Measurements from ENCODE around the gene MSANTD2. TPM values are rescaled to one million over a fixed set of nuclear protein-coding genes. Genes with fewer than 3 reads are reported as not detected.

Gene MSANTD2
- total RNA-seq, 1 donor from 2014 or later: 22.8 TPM

DNA sequence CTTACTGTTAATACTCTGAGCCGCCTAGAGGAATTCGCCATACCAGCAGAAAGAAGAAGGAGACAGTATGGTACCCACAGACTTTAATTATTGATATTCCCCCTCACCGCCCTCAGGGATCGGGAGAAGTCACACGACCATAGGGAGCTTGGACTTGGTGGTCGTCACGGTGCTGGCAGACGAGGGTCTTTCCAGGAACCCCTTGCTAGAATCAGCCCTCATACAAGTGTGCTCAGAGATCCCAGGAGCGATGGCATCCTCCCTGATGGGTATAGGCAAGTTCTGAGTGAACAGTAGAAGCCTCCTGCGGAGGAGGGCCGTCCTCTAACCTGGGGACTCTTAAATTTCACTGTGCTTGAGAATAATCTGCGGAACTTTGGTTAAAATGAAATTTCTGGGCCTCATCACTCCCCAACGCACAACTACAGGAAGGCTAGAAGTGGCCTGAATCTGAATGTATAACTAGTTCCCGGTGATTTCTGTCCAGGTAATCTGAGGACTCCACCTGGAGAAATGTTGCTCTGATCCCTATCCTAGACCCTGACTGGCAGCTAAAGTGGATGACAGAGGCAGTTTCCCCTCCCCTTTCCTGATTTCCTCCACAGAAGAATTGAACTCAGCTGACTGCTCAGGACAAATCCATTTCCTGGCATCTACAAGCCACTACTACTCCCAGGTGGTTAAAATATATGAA lies 52.7 kb downstream of the MSANTD2 start:
- H3K9me3 Mint-ChIP-seq (ENCODE audit: unreplicated experiment): peaks cover 7% of the 10 kb centered on the region
- H3K27me3 Mint-ChIP-seq (ENCODE audit: unreplicated experiment): peaks cover 46% of the 10 kb centered on the region
- TF ChIP-seq, protein P1, sequence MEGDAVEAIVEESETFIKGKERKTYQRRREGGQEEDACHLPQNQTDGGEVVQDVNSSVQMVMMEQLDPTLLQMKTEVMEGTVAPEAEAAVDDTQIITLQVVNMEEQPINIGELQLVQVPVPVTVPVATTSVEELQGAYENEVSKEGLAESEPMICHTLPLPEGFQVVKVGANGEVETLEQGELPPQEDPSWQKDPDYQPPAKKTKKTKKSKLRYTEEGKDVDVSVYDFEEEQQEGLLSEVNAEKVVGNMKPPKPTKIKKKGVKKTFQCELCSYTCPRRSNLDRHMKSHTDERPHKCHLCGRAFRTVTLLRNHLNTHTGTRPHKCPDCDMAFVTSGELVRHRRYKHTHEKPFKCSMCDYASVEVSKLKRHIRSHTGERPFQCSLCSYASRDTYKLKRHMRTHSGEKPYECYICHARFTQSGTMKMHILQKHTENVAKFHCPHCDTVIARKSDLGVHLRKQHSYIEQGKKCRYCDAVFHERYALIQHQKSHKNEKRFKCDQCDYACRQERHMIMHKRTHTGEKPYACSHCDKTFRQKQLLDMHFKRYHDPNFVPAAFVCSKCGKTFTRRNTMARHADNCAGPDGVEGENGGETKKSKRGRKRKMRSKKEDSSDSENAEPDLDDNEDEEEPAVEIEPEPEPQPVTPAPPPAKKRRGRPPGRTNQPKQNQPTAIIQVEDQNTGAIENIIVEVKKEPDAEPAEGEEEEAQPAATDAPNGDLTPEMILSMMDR (IDR thresholded peaks at IDR 0.05; ENCODE audit: partially characterized antibody, unreplicated experiment): no peak
- no peak overlapping the region for H3K4me3 Mint-ChIP-seq (ENCODE audit: unreplicated experiment)
- H3K27ac Mint-ChIP-seq (ENCODE audit: unreplicated experiment): no peak overlapping the region
- H3K4me1 Mint-ChIP-seq (ENCODE audit: low read depth, unreplicated experiment): peaks cover 6% of the 10 kb centered on the region
- no peak for DNase-seq
- H3K36me3 Mint-ChIP-seq (ENCODE audit: unreplicated experiment): no peaks in the 10 kb centered on the region

GRCh38 chr11:124746621-124747243 lies 53.5 kb downstream of the MSANTD2 start:
- no peak overlapping the region for H3K27ac Mint-ChIP-seq (ENCODE audit: unreplicated experiment)
- H3K9me3 Mint-ChIP-seq (ENCODE audit: unreplicated experiment): peaks cover 7% of the 10 kb centered on the region
- peak overlapping the region; percentile 83 for H3K4me3 Mint-ChIP-seq (ENCODE audit: unreplicated experiment)
- peak; percentile 50 for DNase-seq
- H3K27me3 Mint-ChIP-seq (ENCODE audit: unreplicated experiment): peaks cover 45% of the 10 kb centered on the region
- no peaks in the 10 kb centered on the region for H3K36me3 Mint-ChIP-seq (ENCODE audit: unreplicated experiment)
- H3K4me1 Mint-ChIP-seq (ENCODE audit: low read depth, unreplicated experiment): peaks cover 7% of the 10 kb centered on the region
- TF ChIP-seq, protein P1 (IDR thresholded peaks at IDR 0.05; ENCODE audit: partially characterized antibody, unreplicated experiment): no peak

- H3K9me3 Mint-ChIP-seq (ENCODE audit: unreplicated experiment): peaks cover 7% of the 10 kb centered on the region
- H3K36me3 Mint-ChIP-seq (ENCODE audit: unreplicated experiment): no peaks in the 10 kb centered on the region
- TF ChIP-seq, protein P1 (IDR thresholded peaks at IDR 0.05; ENCODE audit: partially characterized antibody, unreplicated experiment): no peak
- peaks cover 14% of the 10 kb centered on the region for H3K4me1 Mint-ChIP-seq (ENCODE audit: low read depth, unreplicated experiment)
- no peak overlapping the region for H3K27ac Mint-ChIP-seq (ENCODE audit: unreplicated experiment)
- H3K27me3 Mint-ChIP-seq (ENCODE audit: unreplicated experiment): peaks cover 50% of the 10 kb centered on the region
- peak; percentile 40 for DNase-seq
- peak overlapping the region; percentile 83 for H3K4me3 Mint-ChIP-seq (ENCODE audit: unreplicated experiment)
These were observed 54.2 kb downstream of the MSANTD2 start for GRCh38 chr11:124745835-124746620.

DNA sequence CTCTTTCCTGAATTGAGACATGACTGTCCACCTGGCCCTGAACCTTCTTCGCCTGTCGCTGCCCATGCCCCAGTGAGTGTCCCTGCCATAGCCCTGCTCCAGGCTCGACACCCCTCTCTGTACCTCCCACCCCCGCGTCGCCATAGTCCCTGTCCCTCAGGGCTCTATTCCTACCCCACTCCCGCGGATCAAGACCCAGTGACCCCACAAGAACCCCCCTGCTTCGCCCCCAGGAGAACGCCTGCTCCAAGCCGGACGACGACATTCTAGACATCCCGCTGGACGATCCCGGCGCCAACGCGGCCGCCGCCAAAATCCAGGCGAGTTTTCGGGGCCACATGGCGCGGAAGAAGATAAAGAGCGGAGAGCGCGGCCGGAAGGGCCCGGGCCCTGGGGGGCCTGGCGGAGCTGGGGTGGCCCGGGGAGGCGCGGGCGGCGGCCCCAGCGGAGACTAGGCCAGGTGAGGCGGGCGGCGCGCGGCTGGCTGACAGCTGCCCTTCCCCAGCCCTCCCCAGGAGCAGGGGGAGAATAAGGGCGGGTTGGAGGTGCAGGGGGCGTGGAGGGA lies 54.9 kb downstream of the MSANTD2 start:
- Mint-ChIP-seq H3K27me3 (ENCODE audit: unreplicated experiment) (peaks cover 53% of the 10 kb centered on the region), H3K4me1 (ENCODE audit: low read depth, unreplicated experiment) (peaks cover 17% of the 10 kb centered on the region), H3K27ac (ENCODE audit: unreplicated experiment) (no peak overlapping the region), H3K9me3 (ENCODE audit: unreplicated experiment) (peaks cover 7% of the 10 kb centered on the region), H3K36me3 (ENCODE audit: unreplicated experiment) (no peaks in the 10 kb centered on the region), H3K4me3 (ENCODE audit: unreplicated experiment) (peak overlapping the region; percentile 72)
- TF ChIP-seq, protein P1 (IDR thresholded peaks at IDR 0.05; ENCODE audit: partially characterized antibody, unreplicated experiment): no peak
- DNase-seq: no peak

Data from glutamatergic neuron (in vitro differentiated cells).